Measurements from ENCODE around the gene BRWD1.

Gene BRWD1

GRCh38 chr21:39313571-39314142, at the start of gene BRWD1:
TSS of gene BRWD1 (minus strand) at chr21:39313632. CDS start at chr21:39313491, 141 bp downstream.
- no peak for FAIRE-seq

GRCh38 chr21:39362733-39363132, 49.3 kb upstream of the BRWD1 start:
- FAIRE-seq, result no peak

- no peak for FAIRE-seq
Measured at GRCh38 chr21:39359382-39359781, 46.0 kb upstream of the BRWD1 start.

- FAIRE-seq, result no peak
Measured at GRCh38 chr21:39353295-39353694, 39.9 kb upstream of the BRWD1 start.

- FAIRE-seq, result no peak
Measured at GRCh38 chr21:39350094-39351005, 36.9 kb upstream of the BRWD1 start.

GRCh38 chr21:39349211-39350093, 36.0 kb upstream of the BRWD1 start:
- FAIRE-seq, result no peak

- FAIRE-seq, result no peak
Measured at GRCh38 chr21:39348355-39349210, 35.2 kb upstream of the BRWD1 start, which contains the start of gene HMGN1. TSS of gene HMGN1 (minus strand) at chr21:39349088. CDS start at chr21:39348917, 171 bp downstream.

- FAIRE-seq, result no peak
Measured at GRCh38 chr21:39348040-39348354, 34.6 kb upstream of the BRWD1 start.

GRCh38 chr21:39347537-39347936, 34.1 kb upstream of the BRWD1 start:
- no peak for FAIRE-seq

- FAIRE-seq, result no peak
Measured at GRCh38 chr21:39346671-39347331, 33.4 kb upstream of the BRWD1 start.

- FAIRE-seq, result no peak
Measured at GRCh38 chr21:39346206-39346605, 32.8 kb upstream of the BRWD1 start.

GRCh38 chr21:39345440-39345839, 32.0 kb upstream of the BRWD1 start:
- FAIRE-seq, result no peak

GRCh38 chr21:39344848-39345247, 31.4 kb upstream of the BRWD1 start:
- no peak for FAIRE-seq

GRCh38 chr21:39341249-39341923, 28.0 kb upstream of the BRWD1 start:
- no peak for FAIRE-seq

- FAIRE-seq, result no peak
Measured at GRCh38 chr21:39340687-39341086, 27.3 kb upstream of the BRWD1 start.

- no peak for FAIRE-seq
Measured at GRCh38 chr21:39339231-39339630, 25.8 kb upstream of the BRWD1 start.

- no peak for FAIRE-seq
Measured at GRCh38 chr21:39336457-39337008, 23.1 kb upstream of the BRWD1 start.

- no peak for FAIRE-seq
Measured at GRCh38 chr21:39334611-39335010, 21.2 kb upstream of the BRWD1 start.

GRCh38 chr21:39332175-39332574, 18.7 kb upstream of the BRWD1 start:
- FAIRE-seq, result no peak

- FAIRE-seq, result no peak
Measured at GRCh38 chr21:39330001-39330400, 16.6 kb upstream of the BRWD1 start.

GRCh38 chr21:39327727-39328126, 14.3 kb upstream of the BRWD1 start:
- no peak for FAIRE-seq

Measured in endometrium (tissue), 2 donors.